ENCODE results near the gene LKAAEAR1. TPM values are rescaled to one million over a fixed set of nuclear protein-coding genes. Genes with fewer than 3 reads are reported as not detected.

LKAAEAR1 gene
- total RNA-seq, 4 donors from 2014 or later, result not detected

DNA sequence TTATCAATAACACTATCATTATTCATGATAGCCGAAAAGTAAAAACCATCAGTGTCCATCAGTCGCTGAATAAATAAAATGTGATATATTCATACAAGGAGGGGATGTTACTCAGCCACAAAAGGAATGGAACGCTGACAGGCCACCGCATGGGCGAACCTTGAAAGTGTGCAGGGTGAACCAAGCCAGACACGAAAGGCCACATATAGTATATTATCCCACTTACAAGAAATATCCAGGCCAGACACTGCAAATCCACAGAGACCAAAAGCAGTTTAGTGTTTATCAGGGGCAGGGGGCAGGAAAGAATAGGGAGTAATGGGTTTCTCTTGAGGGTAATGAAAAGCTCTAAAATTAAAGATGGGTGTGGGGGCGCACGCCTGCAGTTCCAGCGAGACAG, 40.4 kb downstream of the LKAAEAR1 start:
- H3K27ac ChIP-seq, result no peak overlapping the region
- H3K4me3 ChIP-seq, result no peak overlapping the region
- H3K4me1 ChIP-seq, result peaks cover 0 to 34% (median 24%) of the 10 kb centered on the region in 4 donors
- no peaks in the 10 kb centered on the region for H3K36me3 ChIP-seq
- H3K9me3 ChIP-seq, result no peaks in the 10 kb centered on the region
- H3K27me3 ChIP-seq, result peaks cover 0 to 36% of the 10 kb centered on the region in 2 donors
- DNase-seq, result no peak
- TF ChIP-seq POLR2A (IDR thresholded peaks at IDR 0.05), result no peak
- TF ChIP-seq, protein P1, sequence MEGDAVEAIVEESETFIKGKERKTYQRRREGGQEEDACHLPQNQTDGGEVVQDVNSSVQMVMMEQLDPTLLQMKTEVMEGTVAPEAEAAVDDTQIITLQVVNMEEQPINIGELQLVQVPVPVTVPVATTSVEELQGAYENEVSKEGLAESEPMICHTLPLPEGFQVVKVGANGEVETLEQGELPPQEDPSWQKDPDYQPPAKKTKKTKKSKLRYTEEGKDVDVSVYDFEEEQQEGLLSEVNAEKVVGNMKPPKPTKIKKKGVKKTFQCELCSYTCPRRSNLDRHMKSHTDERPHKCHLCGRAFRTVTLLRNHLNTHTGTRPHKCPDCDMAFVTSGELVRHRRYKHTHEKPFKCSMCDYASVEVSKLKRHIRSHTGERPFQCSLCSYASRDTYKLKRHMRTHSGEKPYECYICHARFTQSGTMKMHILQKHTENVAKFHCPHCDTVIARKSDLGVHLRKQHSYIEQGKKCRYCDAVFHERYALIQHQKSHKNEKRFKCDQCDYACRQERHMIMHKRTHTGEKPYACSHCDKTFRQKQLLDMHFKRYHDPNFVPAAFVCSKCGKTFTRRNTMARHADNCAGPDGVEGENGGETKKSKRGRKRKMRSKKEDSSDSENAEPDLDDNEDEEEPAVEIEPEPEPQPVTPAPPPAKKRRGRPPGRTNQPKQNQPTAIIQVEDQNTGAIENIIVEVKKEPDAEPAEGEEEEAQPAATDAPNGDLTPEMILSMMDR (IDR thresholded peaks at IDR 0.05), result no peak

DNA sequence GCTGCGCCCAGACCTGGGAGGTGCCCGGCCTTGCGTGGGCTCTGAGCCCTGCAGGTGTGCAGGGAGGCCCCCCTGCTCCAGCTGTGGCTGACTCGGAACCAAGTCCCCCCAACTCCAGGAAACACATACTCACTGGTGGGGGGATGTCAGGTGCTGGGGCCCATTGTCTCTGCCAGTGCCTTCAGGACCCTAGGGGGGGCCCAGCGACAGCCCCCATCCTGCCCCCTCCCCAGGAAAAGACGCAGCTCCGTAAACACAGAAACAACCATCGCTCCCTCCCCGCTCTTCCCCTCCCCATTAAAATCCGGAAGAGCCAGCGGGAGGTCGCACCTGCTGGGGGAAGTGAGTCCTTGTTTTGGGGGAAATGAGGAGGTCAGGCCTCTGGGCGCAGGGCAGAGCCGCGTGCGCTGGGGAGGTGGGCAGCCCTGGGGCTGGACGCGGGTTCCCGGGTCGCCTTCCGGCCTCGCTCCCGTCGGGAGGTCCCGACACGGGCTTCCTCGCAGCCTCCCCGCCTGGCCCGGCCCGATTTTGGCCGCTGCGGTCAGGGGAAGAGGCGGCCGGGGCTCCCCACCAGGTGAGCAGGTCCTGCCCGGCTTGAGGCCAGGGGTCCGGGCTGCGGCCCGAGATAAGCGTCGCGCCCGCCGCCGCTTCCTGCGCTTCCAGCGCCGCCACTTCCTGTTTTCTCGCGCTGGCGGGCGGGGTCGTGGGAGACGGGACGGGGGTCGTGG, 42.0 kb downstream of the LKAAEAR1 start:
- Histone ChIP-seq H3K36me3 (no peaks in the 10 kb centered on the region), H3K9me3 (no peaks in the 10 kb centered on the region), H3K27me3 (peaks cover 0 to 31% of the 10 kb centered on the region in 2 donors), H3K4me3 (peak overlapping the region; percentile 37 to 68 (median 43)), H3K4me1 (peaks cover 0 to 37% (median 27%) of the 10 kb centered on the region in 4 donors), H3K27ac (peak overlapping the region; percentile 32 to 74 (median 41))
- DNase-seq, result no peak
- TF ChIP-seq POLR2A (IDR thresholded peaks at IDR 0.05), result no peak
- TF ChIP-seq, protein P1 (IDR thresholded peaks at IDR 0.05), result no peak

DNA sequence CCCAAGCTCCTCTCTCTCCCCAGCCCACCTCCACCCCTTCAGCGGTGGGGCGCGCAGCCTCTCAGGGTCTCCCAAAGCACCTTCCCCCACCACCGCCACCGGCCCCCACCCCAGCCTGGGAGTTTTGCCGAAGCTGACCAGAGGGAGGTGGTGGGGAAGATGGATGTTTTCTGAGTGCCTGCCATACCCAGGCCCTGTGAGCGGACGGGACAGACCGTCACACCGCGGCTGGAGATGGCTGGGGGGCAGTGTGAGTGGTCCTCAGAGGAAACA, 42.5 kb downstream of the LKAAEAR1 start:
- no peaks in the 10 kb centered on the region for H3K36me3 ChIP-seq
- peak overlapping the region; percentile 37 to 68 (median 43) for H3K4me3 ChIP-seq
- H3K27me3 ChIP-seq, result peaks cover 0 to 35% of the 10 kb centered on the region in 2 donors
- H3K4me1 ChIP-seq, result peaks cover 0 to 42% (median 27%) of the 10 kb centered on the region in 4 donors
- H3K27ac ChIP-seq, result peak overlapping the region in 3 of 4 donors; percentile 40 to 74 (median 42)
- DNase-seq, result no peak
- TF ChIP-seq POLR2A (IDR thresholded peaks at IDR 0.05), result no peak
- TF ChIP-seq, protein P1 (IDR thresholded peaks at IDR 0.05), result no peak
- no peaks in the 10 kb centered on the region for H3K9me3 ChIP-seq

- TF ChIP-seq POLR2A (IDR thresholded peaks at IDR 0.05), result no peak
- TF ChIP-seq, protein P1 (IDR thresholded peaks at IDR 0.05), result no peak
- H3K27me3 ChIP-seq, result peaks cover 0 to 40% of the 10 kb centered on the region in 2 donors
- peak overlapping the region in 2 of 4 donors; percentile 47 to 68 for H3K4me3 ChIP-seq
- peak overlapping the region in 3 of 4 donors; percentile 40 to 74 (median 42) for H3K27ac ChIP-seq
- peaks cover 0 to 47% (median 27%) of the 10 kb centered on the region in 4 donors for H3K4me1 ChIP-seq
- no peak for DNase-seq
- H3K36me3 ChIP-seq, result no peaks in the 10 kb centered on the region
- H3K9me3 ChIP-seq, result no peaks in the 10 kb centered on the region
These were observed 43.0 kb downstream of the LKAAEAR1 start for GRCh38 chr20:64041040-64041780.

GRCh38 chr20:64040231-64041039, 43.8 kb downstream of the LKAAEAR1 start:
- no peak for TF ChIP-seq POLR2A (IDR thresholded peaks at IDR 0.05)
- TF ChIP-seq, protein P1 (IDR thresholded peaks at IDR 0.05), result no peak
- no peak for DNase-seq
- H3K4me3 ChIP-seq, result no peak overlapping the region
- H3K4me1 ChIP-seq, result peaks cover 0 to 48% (median 27%) of the 10 kb centered on the region in 4 donors
- peaks cover 0 to 3% (median 0%) of the 10 kb centered on the region in 3 donors for H3K36me3 ChIP-seq
- H3K27me3 ChIP-seq, result peaks cover 0 to 44% of the 10 kb centered on the region in 2 donors
- H3K27ac ChIP-seq, result peak overlapping the region in 1 of 4 donors; percentile 15
- no peaks in the 10 kb centered on the region for H3K9me3 ChIP-seq

Measured in Peyer's patch (tissue), 4 donors.